B cell (primary cell): Measurements from ENCODE around the gene GRID2. TPM values are rescaled to one million over a fixed set of nuclear protein-coding genes. Genes with fewer than 3 reads are reported as not detected.

Source experiments
- ATAC-seq: fragments of 200-7000 bp; cut with Tn5 transposase; one replicate; pipeline ENCODE4 v1.10.0; 2021; ENCODE audit warnings: low read depth, mild to moderate bottlenecking, moderate number of reproducible peaks, moderate library complexity
- CTCF ChIA-PET: fragments of 350-600 bp; sonication (Branson Sonifier 250); formaldehyde crosslinking; loops from one replicate; lab custom pipeline; 2021; ENCODE audit warnings: antibody characterized with exemption, inconsistent platforms; lab: Charles Lee
- POLR2A ChIA-PET: fragments of 350-600 bp; sonication (Branson Sonifier 250); formaldehyde crosslinking; loops from one replicate; lab custom pipeline; 2021; ENCODE audit warnings: antibody characterized with exemption; lab: Charles Lee
- DNase-seq: peaks from one replicate; pipeline ENCODE4 v3.0.0; 2013
- H2AFZ ChIP-seq: 2 replicates; pipeline ENCODE4 v1.6.1; 2012; ENCODE audit warnings: mild to moderate bottlenecking, low read depth, low read length; ENCODE audit not compliant: insufficient read depth, poor library complexity, severe bottlenecking
- H3K27ac ChIP-seq, 2 donors: 1 replicate in 1 of 2; 2 replicates in 1 of 2; pipeline ENCODE4 v1.5.1; 2012 to 2013; ENCODE audit warnings: low read length in 2 of 2, mild to moderate bottlenecking in 2 of 2, moderate library complexity in 1 of 2
- H3K27me3 ChIP-seq, 4 experiments: fragments of 200-600 bp in 1 of 4; sonication (generic) in 1 of 4; replicated peaks in 1 of 4; 1 replicate in 2 of 4; 2 replicates in 2 of 4; pipeline versions ENCODE4 v1.6.1 to v1.7.0; 2013 to 2016; ENCODE audit warnings: low read length in 3 of 4, mild to moderate bottlenecking in 2 of 4, mixed read lengths in 1 of 4, moderate library complexity in 1 of 4; ENCODE audit not compliant: insufficient read depth in 4 of 4, control insufficient read depth in 3 of 4; ENCODE audit errors: control extremely low read depth in 1 of 4
- H3K36me3 ChIP-seq, 2 experiments: replicated peaks in 1 of 2; 1 replicate in 1 of 2; 2 replicates in 1 of 2; pipeline versions ENCODE4 v1.6.1 to v1.7.1; 2013; ENCODE audit warnings: low read length in 1 of 2; ENCODE audit not compliant: insufficient read depth in 2 of 2, control insufficient read depth in 1 of 2; ENCODE audit errors: control extremely low read depth in 1 of 2, extremely low read depth in 1 of 2
- H3K4me1 ChIP-seq, 2 donors: fragments of 200-600 bp in 1 of 2; sonication (generic) in 1 of 2; 1 replicate in 1 of 2; 2 replicates in 1 of 2; pipeline versions ENCODE4 v1.5.1 to v1.6.1; 2013 to 2017; ENCODE audit warnings: low read length in 2 of 2; ENCODE audit not compliant: control insufficient read depth in 2 of 2, insufficient read depth in 2 of 2
- H3K4me2 ChIP-seq: replicated peaks from 2 replicates; pipeline ENCODE3; 2012; ENCODE audit warnings: mild to moderate bottlenecking, low read depth, low read length; ENCODE audit not compliant: poor library complexity, severe bottlenecking
- H3K4me3 ChIP-seq, 5 experiments: fragments of 200-600 bp in 1 of 5; sonication (generic) in 1 of 5; 1 replicate in 3 of 5; 2 replicates in 2 of 5; pipeline versions ENCODE4 v1.5.1 to v1.7.0; 2011 to 2016; ENCODE audit warnings: low read length in 4 of 5, mild to moderate bottlenecking in 4 of 5, low read depth in 2 of 5, control low read depth in 1 of 5, moderate library complexity in 1 of 5; ENCODE audit not compliant: insufficient read depth in 1 of 5; ENCODE audit errors: control extremely low read depth in 1 of 5, extremely low read depth in 1 of 5
- H3K79me2 ChIP-seq: fragments of 200-600 bp; sonication (generic); one replicate; pipeline ENCODE4 v1.6.0; 2016; ENCODE audit warnings: low read length; ENCODE audit not compliant: control insufficient read depth, insufficient read depth
- H3K9ac ChIP-seq: fragments of 200-600 bp; sonication (generic); 2 replicates; pipeline ENCODE4 v1.6.1; 2017; ENCODE audit warnings: mild to moderate bottlenecking, low read length, moderate library complexity
- H3K9me3 ChIP-seq, 3 donors: one replicate each; pipeline versions ENCODE4 v1.6.1 to v1.7.1; 2013; ENCODE audit warnings: low read length in 2 of 3; ENCODE audit not compliant: control insufficient read depth in 2 of 3, insufficient read depth in 1 of 3; ENCODE audit errors: control extremely low read depth in 1 of 3
- H4K20me1 ChIP-seq: 2 replicates; pipeline ENCODE4 v1.6.0; 2012; ENCODE audit warnings: mild to moderate bottlenecking, low read length; ENCODE audit not compliant: insufficient read depth, control insufficient read depth, poor library complexity, severe bottlenecking
- H3K27ac Mint-ChIP-seq: one replicate; pipeline ENCODE4 v1.8.0; 2021; ENCODE audit warnings: mixed read lengths
- H3K27me3 Mint-ChIP-seq: one replicate; pipeline ENCODE4 v1.8.0; 2021; ENCODE audit warnings: mixed read lengths
- H3K4me1 Mint-ChIP-seq: one replicate; pipeline ENCODE4 v1.8.0; 2021; ENCODE audit warnings: mixed read lengths
- H3K4me3 Mint-ChIP-seq: one replicate; pipeline ENCODE4 v1.8.0; 2021; ENCODE audit warnings: mixed read lengths
- H3K9me3 Mint-ChIP-seq: one replicate; pipeline ENCODE4 v1.8.0; 2022; ENCODE audit warnings: mixed read lengths; ENCODE audit not compliant: insufficient read depth
- CTCF ChIP-seq: fragments of 200-600 bp; IDR thresholded peaks from one replicate; pipeline ENCODE4 v1.8.0; 2022; ENCODE audit warnings: antibody characterized with exemption, mild to moderate bottlenecking
- EZH2 ChIP-seq: IDR thresholded peaks from 2 replicates; pipeline ENCODE4 v1.6.1; 2012; ENCODE audit warnings: borderline replicate concordance, low read depth, mild to moderate bottlenecking, moderate library complexity, low read length; ENCODE audit not compliant: insufficient read depth, poor library complexity, severe bottlenecking
- WGBS: methylation state at CpG from one replicate; pipeline ENCODE4 v1.1.5; 2013; ENCODE audit warnings: missing lambda C conversion rate; ENCODE audit not compliant: insufficient coverage; 5-methylcytosine and 5-hydroxymethylcytosine counted together
- intact Hi-C: fragments of 100-400 bp; cut with micrococcal nuclease; formaldehyde crosslinking; loops from one replicate; pipeline ENCODE4 v1.10.0; 2022
- polyA plus RNA-seq: library from polyadenylated mRNA; depleted of rRNA; stranded (reverse); fragments of >200 nt; gene quantifications from 2 replicates; pipeline ENCODE4 v1.2.3, GENCODE V29; 2012
- total RNA-seq, 2 donors: library from RNA; stranded (reverse); fragments of 120-200 nt in 1 of 2; gene quantifications; 1 replicate in 1 of 2; 2 replicates in 1 of 2; pipeline versions ENCODE4 v1.2.3 to v1.2.4, GENCODE V29; 2013 to 2022

The GRID2 gene
- total and polyA plus RNA-seq, 2 donors (not counting 1 experiment from before 2014, with no cell fraction given), result not detected

- Mint-ChIP-seq H3K4me3 (no peak overlapping the region), H3K27ac (no peak overlapping the region), H3K9me3 (peaks cover 3% of the 10 kb centered on the region), H3K27me3 (no peaks in the 10 kb centered on the region), H3K4me1 (no peaks in the 10 kb centered on the region)
- ChIA-PET CTCF (no interaction called here), POLR2A (no interaction called here)
- no peaks in the 10 kb centered on the region for H4K20me1 ChIP-seq
- 81% methylated on average over 5 of the region's 8 CpGs for WGBS
- H3K9me3 ChIP-seq, result peaks cover 0 to 3% (median 0%) of the 10 kb centered on the region in 3 donors
- H3K4me3 ChIP-seq, result no peak overlapping the region
- H3K27ac ChIP-seq, result no peak overlapping the region
- H3K36me3 ChIP-seq, result no peaks in the 10 kb centered on the region
- ATAC-seq, result no peak
- TF ChIP-seq EZH2, result no peak
- TF ChIP-seq CTCF, result no peak
- DNase-seq, result no peak
- intact Hi-C loops, result no loop called here
- H2AFZ ChIP-seq, result no peak overlapping the region
- H3K4me1 ChIP-seq, result no peaks in the 10 kb centered on the region
- H3K4me2 ChIP-seq, result no peak overlapping the region
- H3K79me2 ChIP-seq, result no peaks in the 10 kb centered on the region
- H3K27me3 ChIP-seq, result no peaks in the 10 kb centered on the region
- no peak overlapping the region for H3K9ac ChIP-seq
Observed at GRCh38 chr4:93221771-93222170, 918.0 kb downstream of the GRID2 start.

GRCh38 chr4:93228021-93228420 is 924.3 kb downstream of the GRID2 start:
- H3K27me3 ChIP-seq, result no peaks in the 10 kb centered on the region
- POLR2A ChIA-PET, result no interaction called here
- H3K27ac ChIP-seq, result no peak overlapping the region
- no peaks in the 10 kb centered on the region for H3K36me3 ChIP-seq
- ATAC-seq, result no peak
- Mint-ChIP-seq H3K27me3 (no peaks in the 10 kb centered on the region), H3K9me3 (peaks cover 5% of the 10 kb centered on the region), H3K4me1 (no peaks in the 10 kb centered on the region), H3K4me3 (no peak overlapping the region), H3K27ac (no peak overlapping the region)
- no peak for TF ChIP-seq EZH2
- no peak overlapping the region for H3K4me3 ChIP-seq
- H2AFZ ChIP-seq, result no peak overlapping the region
- H3K4me2 ChIP-seq, result no peak overlapping the region
- no peaks in the 10 kb centered on the region for H4K20me1 ChIP-seq
- no peaks in the 10 kb centered on the region for H3K4me1 ChIP-seq
- H3K79me2 ChIP-seq, result no peaks in the 10 kb centered on the region
- intact Hi-C loops, result no loop called here
- H3K9me3 ChIP-seq, result peaks cover 0 to 3% (median 0%) of the 10 kb centered on the region in 3 donors
- CTCF ChIA-PET, result no interaction called here
- no peak for DNase-seq
- no CpG with 5 or more reads among the region's 3 CpGs for WGBS
- H3K9ac ChIP-seq, result no peak overlapping the region
